Neural cell (in vitro differentiated cells): Measurements from ENCODE around the gene C11orf86. TPM values are rescaled to one million over a fixed set of nuclear protein-coding genes. Genes with fewer than 3 reads are reported as not detected.

Experiments
- H2AFZ ChIP-seq: fragments of 200-600, 300-800 bp; sonication (generic), shearing (Covaris generic); 2 replicates; pipeline ENCODE4 v1.6.0; 2014; ENCODE audit warnings: low read depth, mild to moderate bottlenecking, antibody characterized with exemption, low read length, moderate library complexity
- H3F3A ChIP-seq: fragments of 200-600 bp; shearing (Covaris generic); 2 replicates; pipeline ENCODE4 v1.6.1; 2016; ENCODE audit warnings: mild to moderate bottlenecking, moderate library complexity, mixed read lengths, antibody characterized with exemption, low read length; ENCODE audit not compliant: insufficient read depth, poor library complexity, severe bottlenecking
- H3K27ac ChIP-seq: fragments of 200-600, 300-800 bp; sonication (generic), shearing (Covaris generic); 2 replicates; pipeline ENCODE4 v1.5.1; 2014; ENCODE audit warnings: mild to moderate bottlenecking, low read length, moderate library complexity
- H3K27me3 ChIP-seq: fragments of 300-800, 200-600 bp; sonication (generic), shearing (Covaris generic); 2 replicates; pipeline ENCODE4 v1.6.0; 2014; ENCODE audit warnings: mild to moderate bottlenecking, low read depth, low read length, moderate library complexity; ENCODE audit not compliant: insufficient read depth
- H3K36me3 ChIP-seq: fragments of 300-800, 200-600 bp; sonication (generic), shearing (Covaris generic); 2 replicates; pipeline ENCODE4 v1.5.1; 2014; ENCODE audit warnings: mild to moderate bottlenecking, antibody characterized with exemption, low read length, moderate library complexity; ENCODE audit not compliant: insufficient read depth
- H3K4me2 ChIP-seq: fragments of 300-800, 200-600 bp; sonication (generic), shearing (Covaris generic); 2 replicates; pipeline ENCODE4 v1.6.0; 2014; ENCODE audit warnings: mild to moderate bottlenecking, low read length
- H3K4me3 ChIP-seq: fragments of 300-800, 200-600 bp; sonication (generic), shearing (Covaris generic); 2 replicates; pipeline ENCODE4 v1.5.1; 2014; ENCODE audit warnings: mild to moderate bottlenecking, low read length, moderate library complexity
- H3K79me2 ChIP-seq: fragments of 200-600 bp; shearing (Covaris generic); replicated peaks from 2 replicates; pipeline ENCODE4 v1.6.0; 2014; ENCODE audit warnings: mild to moderate bottlenecking, low read length, moderate library complexity; ENCODE audit not compliant: insufficient read depth
- H3K9ac ChIP-seq: fragments of 300-800, 200-600 bp; sonication (generic), shearing (Covaris generic); 2 replicates; pipeline ENCODE4 v1.6.1; 2016; ENCODE audit warnings: mild to moderate bottlenecking, low read length, mixed read lengths
- H3K9me2 ChIP-seq: fragments of 200-600 bp; shearing (Covaris generic); 2 replicates; pipeline ENCODE4 v1.6.1; 2016; ENCODE audit warnings: mild to moderate bottlenecking, low read length, mixed read lengths; ENCODE audit not compliant: insufficient read depth
- H3K9me3 ChIP-seq: fragments of 200-600, 300-800 bp; sonication (generic), shearing (Covaris generic); 2 replicates; pipeline ENCODE4 v1.6.1; 2016; ENCODE audit warnings: mild to moderate bottlenecking, mixed run types, low read length, moderate library complexity, mixed read lengths
- H4K20me1 ChIP-seq: fragments of 200-600 bp; shearing (Covaris generic); 2 replicates; pipeline ENCODE4 v1.6.1; 2016; ENCODE audit warnings: mild to moderate bottlenecking, mixed run types; ENCODE audit not compliant: insufficient read depth
- CTCF ChIP-seq: fragments of 450-650 bp; IDR thresholded peaks from 2 replicates; pipeline ENCODE4 v1.5.1; 2014; ENCODE audit warnings: antibody characterized with exemption, mild to moderate bottlenecking, moderate library complexity; ENCODE audit not compliant: poor library complexity, severe bottlenecking
- EP300 ChIP-seq: fragments of 450-650 bp; conservative IDR thresholded peaks from 2 replicates; pipeline ENCODE4 v1.6.1; 2014; ENCODE audit warnings: antibody characterized with exemption, mild to moderate bottlenecking, moderate library complexity; ENCODE audit not compliant: poor library complexity, severe bottlenecking
- EZH2 ChIP-seq: fragments of 200-600, 300-800 bp; shearing (Covaris generic), sonication (generic); IDR thresholded peaks from 2 replicates; pipeline ENCODE4 v1.6.1; 2014; ENCODE audit warnings: antibody characterized with exemption, low read length, borderline replicate concordance, mild to moderate bottlenecking; ENCODE audit not compliant: insufficient read depth, poor library complexity, severe bottlenecking
- MXI1 ChIP-seq: fragments of 450-650 bp; conservative IDR thresholded peaks from 2 replicates; pipeline ENCODE4 v1.6.1; 2014; ENCODE audit warnings: antibody characterized with exemption, mild to moderate bottlenecking; ENCODE audit not compliant: poor library complexity, severe bottlenecking
- POLR2AphosphoS5 ChIP-seq: IDR thresholded peaks from 2 replicates; pipeline ENCODE4 v1.6.1; 2012
- RAD21 ChIP-seq: fragments of 450-650 bp; conservative IDR thresholded peaks from 2 replicates; pipeline ENCODE4 v1.6.1; 2014; ENCODE audit warnings: antibody characterized with exemption, mild to moderate bottlenecking, moderate library complexity
- REST ChIP-seq: IDR thresholded peaks from 2 replicates; pipeline ENCODE4 v1.6.1; 2012; ENCODE audit warnings: borderline replicate concordance
- SMC3 ChIP-seq: fragments of 450-650 bp; conservative IDR thresholded peaks from 2 replicates; pipeline ENCODE4 v1.6.1; 2014; ENCODE audit warnings: antibody characterized with exemption, mild to moderate bottlenecking, moderate library complexity; ENCODE audit not compliant: poor library complexity
- TAF1 ChIP-seq: IDR thresholded peaks from 2 replicates; pipeline ENCODE4 v1.6.1; 2012; ENCODE audit warnings: low read depth
- polyA plus RNA-seq: library from polyadenylated mRNA; depleted of rRNA; stranded (reverse); fragments of >200 nt; gene quantifications from 2 replicates; pipeline ENCODE4 v1.2.3, GENCODE V29; 2014

Gene C11orf86
- polyA plus RNA-seq, 1 donor from 2014 or later: not detected

GRCh38 chr11:66986178-66986545 lies 11.1 kb downstream of the C11orf86 start:
- no peak overlapping the region for H2AFZ ChIP-seq
- H3K4me2 ChIP-seq: no peak overlapping the region
- no peak overlapping the region for H3K9ac ChIP-seq
- TF ChIP-seq RAD21 (no peak), EZH2 (no peak), TAF1 (no peak), SMC3 (no peak), REST (no peak), EP300 (no peak), POLR2AphosphoS5 (no peak), CTCF (no peak), MXI1 (no peak)
- H3K9me2 ChIP-seq: no peaks in the 10 kb centered on the region
- no peaks in the 10 kb centered on the region for H3K27me3 ChIP-seq
- no peaks in the 10 kb centered on the region for H4K20me1 ChIP-seq
- H3K4me3 ChIP-seq: no peak overlapping the region
- no peaks in the 10 kb centered on the region for H3K79me2 ChIP-seq
- H3F3A ChIP-seq: no peaks in the 10 kb centered on the region
- no peaks in the 10 kb centered on the region for H3K36me3 ChIP-seq
- no peaks in the 10 kb centered on the region for H3K9me3 ChIP-seq
- H3K27ac ChIP-seq: no peak overlapping the region

- Histone ChIP-seq H3K27ac (no peak overlapping the region), H3K36me3 (no peaks in the 10 kb centered on the region), H3K9me2 (no peaks in the 10 kb centered on the region), H2AFZ (no peak overlapping the region), H3K27me3 (no peaks in the 10 kb centered on the region), H3F3A (no peaks in the 10 kb centered on the region), H3K4me3 (no peak overlapping the region), H3K9ac (no peak overlapping the region), H4K20me1 (no peaks in the 10 kb centered on the region), H3K9me3 (no peaks in the 10 kb centered on the region), H3K79me2 (no peaks in the 10 kb centered on the region), H3K4me2 (no peak overlapping the region)
- TF ChIP-seq RAD21: no peak
- TF ChIP-seq MXI1: no peak
- no peak for TF ChIP-seq SMC3
- TF ChIP-seq TAF1: no peak
- TF ChIP-seq REST: no peak
- no peak for TF ChIP-seq POLR2AphosphoS5
- TF ChIP-seq EZH2: no peak
- TF ChIP-seq CTCF: no peak
These were observed 12.1 kb downstream of the C11orf86 start for GRCh38 chr11:66987158-66987620.
